Erythroblast (primary cell): Measurements from ENCODE around the gene AMH.

ENCODE experiments used
- GATA1 ChIP-seq: IDR thresholded peaks from 2 replicates; pipeline ENCODE4 v1.6.1; 2011; ENCODE audit warnings: low read depth, mild to moderate bottlenecking, control low read depth, low read length, moderate library complexity
- POLR2A ChIP-seq: IDR thresholded peaks from 2 replicates; pipeline ENCODE4 v1.6.1; 2011; ENCODE audit warnings: mild to moderate bottlenecking, low read length

GRCh38 chr19:2270423-2271233 is 21.5 kb downstream of the AMH start:
- TF ChIP-seq POLR2A: peak; percentile 54
- no peak for TF ChIP-seq GATA1
